H9 (cell line): ENCODE measurements around the gene SLITRK6. TPM values are rescaled to one million over a fixed set of nuclear protein-coding genes. Genes with fewer than 3 reads are reported as not detected.

Experiments
- DNase-seq: peaks from one replicate; pipeline ENCODE4 v3.0.0-alpha.2; 2017
- H2AFZ ChIP-seq: one replicate; pipeline ENCODE4 v1.6.1; 2013; ENCODE audit warnings: mild to moderate bottlenecking, low read length, control low read depth, moderate library complexity
- H2AK5ac ChIP-seq: 2 replicates; pipeline ENCODE4 v1.6.1; 2013; ENCODE audit warnings: low read length, control low read depth, mixed read lengths; ENCODE audit not compliant: insufficient read length
- H2BK120ac ChIP-seq: one replicate; pipeline ENCODE4 v1.6.1; 2013; ENCODE audit warnings: low read depth, mild to moderate bottlenecking, low read length, control low read depth, inconsistent platforms; ENCODE audit not compliant: poor library complexity, severe bottlenecking
- H2BK12ac ChIP-seq: 2 replicates; pipeline ENCODE4 v1.6.1; 2013; ENCODE audit warnings: low read length, control low read depth, mixed read lengths, low read depth; ENCODE audit not compliant: insufficient read length
- H2BK15ac ChIP-seq: 2 replicates; pipeline ENCODE4 v1.6.1; 2013; ENCODE audit warnings: low read depth, low read length, control low read depth
- H2BK20ac ChIP-seq: one replicate; pipeline ENCODE4 v1.6.1; 2013; ENCODE audit warnings: low read depth, mild to moderate bottlenecking, low read length, control low read depth, inconsistent platforms; ENCODE audit not compliant: poor library complexity, severe bottlenecking
- H2BK5ac ChIP-seq: 2 replicates; pipeline ENCODE4 v1.6.1; 2013; ENCODE audit warnings: low read length, control low read depth, mixed read lengths; ENCODE audit not compliant: insufficient read length
- H3K14ac ChIP-seq: 2 replicates; pipeline ENCODE4 v1.6.1; 2013; ENCODE audit warnings: low read length, control low read depth; ENCODE audit not compliant: insufficient read depth
- H3K18ac ChIP-seq: 2 replicates; pipeline ENCODE4 v1.6.1; 2013; ENCODE audit warnings: low read depth, mild to moderate bottlenecking, mixed read lengths, low read length, control low read depth; ENCODE audit not compliant: insufficient read length
- H3K23ac ChIP-seq: 2 replicates; pipeline ENCODE4 v1.6.1; 2013; ENCODE audit warnings: low read length, control low read depth, mixed read lengths, low read depth; ENCODE audit not compliant: insufficient read length
- H3K23me2 ChIP-seq: 2 replicates; pipeline ENCODE4 v1.6.1; 2013; ENCODE audit warnings: low read depth, mild to moderate bottlenecking, mixed read lengths, low read length, control low read depth; ENCODE audit not compliant: insufficient read length, poor library complexity, severe bottlenecking
- H3K27ac ChIP-seq: 2 replicates; pipeline ENCODE4 v1.5.1; 2013; ENCODE audit warnings: low read length, control low read depth, mixed read lengths, low read depth; ENCODE audit not compliant: insufficient read length
- H3K27me3 ChIP-seq: 2 replicates; pipeline ENCODE4 v1.6.1; 2013; ENCODE audit warnings: low read length, control low read depth, inconsistent platforms; ENCODE audit not compliant: insufficient read depth
- H3K4ac ChIP-seq: 2 replicates; pipeline ENCODE4 v1.6.1; 2013; ENCODE audit warnings: low read depth, mild to moderate bottlenecking, control low read depth, inconsistent platforms, low read length, moderate library complexity
- H3K4me1 ChIP-seq: 2 replicates; pipeline ENCODE4 v1.6.1; 2013; ENCODE audit warnings: low read length, control low read depth, inconsistent platforms; ENCODE audit not compliant: insufficient read depth
- H3K4me2 ChIP-seq: 2 replicates; pipeline ENCODE4 v1.6.1; 2013; ENCODE audit warnings: low read length, control low read depth, mixed read lengths; ENCODE audit not compliant: insufficient read length, insufficient read depth
- H3K56ac ChIP-seq: 2 replicates; pipeline ENCODE4 v1.6.1; 2013; ENCODE audit warnings: low read depth, mild to moderate bottlenecking, mixed read lengths, low read length, control low read depth; ENCODE audit not compliant: insufficient read length
- H3K79me1 ChIP-seq: 2 replicates; pipeline ENCODE4 v1.6.1; 2013; ENCODE audit warnings: low read depth, mild to moderate bottlenecking, moderate library complexity, low read length, control low read depth, inconsistent platforms; ENCODE audit not compliant: insufficient read depth, poor library complexity, severe bottlenecking
- H3K79me2 ChIP-seq: 2 replicates; pipeline ENCODE4 v1.6.1; 2013; ENCODE audit warnings: low read length, control low read depth, inconsistent platforms; ENCODE audit not compliant: insufficient read depth
- H3K9ac ChIP-seq: 2 replicates; pipeline ENCODE4 v1.6.1; 2013; ENCODE audit warnings: low read length, control low read depth, mixed read lengths; ENCODE audit not compliant: insufficient read length; ENCODE audit errors: extremely low read depth
- H3K9me3 ChIP-seq: one replicate; pipeline ENCODE4 v1.6.1; 2013; ENCODE audit warnings: low read depth, low read length, inconsistent platforms; ENCODE audit not compliant: control insufficient read depth
- H3T11ph ChIP-seq: one replicate; pipeline ENCODE4 v1.6.1; 2013; ENCODE audit warnings: mild to moderate bottlenecking, low read length, control low read depth, inconsistent platforms
- H4K20me1 ChIP-seq: one replicate; pipeline ENCODE4 v1.6.1; 2013; ENCODE audit not compliant: control insufficient read depth, insufficient read length, insufficient read depth
- H4K5ac ChIP-seq: 2 replicates; pipeline ENCODE4 v1.6.1; 2013; ENCODE audit warnings: low read depth, mild to moderate bottlenecking, mixed read lengths, low read length, control low read depth; ENCODE audit not compliant: insufficient read length
- H4K8ac ChIP-seq: replicated peaks from 2 replicates; pipeline ENCODE4 v1.6.1; 2013; ENCODE audit warnings: low read length, control low read depth, mixed read lengths, low read depth; ENCODE audit not compliant: insufficient read length
- H4K91ac ChIP-seq: 2 replicates; pipeline ENCODE4 v1.6.1; 2013; ENCODE audit warnings: low read depth, mild to moderate bottlenecking, moderate library complexity, mixed read lengths, low read length, control low read depth; ENCODE audit not compliant: insufficient read length
- H3K27ac Mint-ChIP-seq, 3 experiments: 2 replicates in 2 of 3; 3 replicates in 1 of 3; pipeline ENCODE4 v1.8.0; 2020 to 2021; ENCODE audit warnings: mixed read lengths in 3 of 3, mild to moderate bottlenecking in 1 of 3, moderate library complexity in 1 of 3
- H3K27me3 Mint-ChIP-seq: 2 replicates; pipeline ENCODE4 v1.8.0; 2021; ENCODE audit warnings: low read depth, mild to moderate bottlenecking, moderate library complexity, mixed read lengths
- H3K36me3 Mint-ChIP-seq, 3 experiments: 2 replicates in 2 of 3; 3 replicates in 1 of 3; pipeline ENCODE4 v1.8.0; 2020 to 2021; ENCODE audit warnings: low read depth in 3 of 3, mixed read lengths in 3 of 3; ENCODE audit not compliant: insufficient read depth in 1 of 3
- H3K4me1 Mint-ChIP-seq, 2 experiments: 2 replicates each; pipeline ENCODE4 v1.8.0; 2020; ENCODE audit warnings: mixed read lengths in 2 of 2
- H3K4me3 Mint-ChIP-seq, 2 experiments: 2 replicates in 1 of 2; 3 replicates in 1 of 2; pipeline ENCODE4 v1.8.0; 2020 to 2021; ENCODE audit warnings: mild to moderate bottlenecking in 2 of 2, mixed read lengths in 2 of 2, moderate library complexity in 1 of 2
- H3K9me3 Mint-ChIP-seq, 2 experiments: 2 replicates in 1 of 2; 3 replicates in 1 of 2; pipeline ENCODE4 v1.8.0; 2020; ENCODE audit warnings: mild to moderate bottlenecking in 2 of 2, mixed read lengths in 2 of 2, moderate library complexity in 1 of 2
- CTCF ChIP-seq: fragments of 200-600 bp; sonication (generic); conservative IDR thresholded peaks from 3 replicates; pipeline ENCODE4 v1.8.0; 2021; ENCODE audit warnings: antibody characterized with exemption, mild to moderate bottlenecking
- whole genome bisulfite sequencing: extraction: QIAGEN DNeasy Blood & Tissue Kit; methylation state at CpG from one replicate; pipeline ENCODE4 v1.1.7; 2013; ENCODE audit warnings: missing lambda C conversion rate, low lambda C conversion rate, mixed read lengths; ENCODE audit not compliant: insufficient read length; ENCODE audit errors: extremely low coverage; 5-methylcytosine and 5-hydroxymethylcytosine counted together
- total RNA-seq: library from RNA; stranded (reverse); gene quantifications from 2 replicates; pipeline ENCODE4 v1.2.1, GENCODE V29; 2021

SLITRK6 gene
- total RNA-seq, 1 experiment from 2014 or later, result not detected

GRCh38 chr13:85785205-85785604 lies 14.0 kb downstream of the SLITRK6 start:
- Histone ChIP-seq H4K91ac (no peak overlapping the region), H2AFZ (no peak overlapping the region), H3K23me2 (no peaks in the 10 kb centered on the region), H3K56ac (no peak overlapping the region), H3K79me2 (no peaks in the 10 kb centered on the region), H3K9ac (no peak overlapping the region), H3K4me1 (no peaks in the 10 kb centered on the region), H3K4me2 (no peak overlapping the region), H3K27me3 (no peaks in the 10 kb centered on the region), H2BK12ac (no peak overlapping the region), H3K18ac (no peak overlapping the region), H2BK15ac (no peak overlapping the region), H3K27ac (no peak overlapping the region), H3K79me1 (no peaks in the 10 kb centered on the region), H3K14ac (no peak overlapping the region), H2BK5ac (no peak overlapping the region), H2BK20ac (no peak overlapping the region), H4K20me1 (no peaks in the 10 kb centered on the region), H4K5ac (no peak overlapping the region), H4K8ac (no peak overlapping the region), H3K9me3 (no peaks in the 10 kb centered on the region), H2BK120ac (no peak overlapping the region), H3K23ac (no peak overlapping the region), H3K4ac (no peak overlapping the region), H2AK5ac (no peak overlapping the region), H3T11ph (no peak overlapping the region)
- no peak overlapping the region; a peak in 1 of 7 replicates for H3K27ac Mint-ChIP-seq
- no peak overlapping the region for H3K4me3 Mint-ChIP-seq
- H3K27me3 Mint-ChIP-seq, result no peaks in the 10 kb centered on the region
- no peaks in the 10 kb centered on the region for H3K9me3 Mint-ChIP-seq
- H3K4me1 Mint-ChIP-seq, result no peaks in the 10 kb centered on the region
- WGBS, result no CpG with 5 or more reads among the region's 3 CpGs
- no peak for DNase-seq
- TF ChIP-seq CTCF, result no peak
- H3K36me3 Mint-ChIP-seq, result no peaks in the 10 kb centered on the region
